GM21447 (cell line): Measurements from ENCODE around the gene PHC2.

ENCODE experiments used
- ATAC-seq: cut with Tn5 transposase; IDR thresholded peaks from one replicate; pipeline ENCODE4 v1.9.1; 2021; ENCODE audit not compliant: unreplicated experiment

Gene PHC2

DNA sequence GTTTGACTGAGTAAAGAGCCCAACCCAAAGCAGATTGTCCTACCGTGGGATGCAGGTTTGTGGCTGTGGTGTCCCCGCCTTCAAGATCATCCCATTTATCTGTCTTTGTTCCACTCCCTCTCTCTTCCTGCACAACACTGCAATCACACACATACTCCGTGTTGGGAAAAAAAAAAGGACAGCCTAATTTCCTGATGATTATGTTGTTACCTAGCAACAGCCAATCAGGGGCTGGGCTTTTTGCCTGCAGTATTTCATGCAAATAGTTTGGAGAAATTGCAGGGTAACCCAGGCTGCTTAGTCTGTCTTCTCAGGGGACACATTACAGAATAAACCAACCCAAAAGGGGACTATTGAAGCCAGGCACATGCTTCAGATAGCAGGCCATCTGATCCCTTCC is 38.3 kb downstream of the PHC2 start:
- no peak for ATAC-seq

DNA sequence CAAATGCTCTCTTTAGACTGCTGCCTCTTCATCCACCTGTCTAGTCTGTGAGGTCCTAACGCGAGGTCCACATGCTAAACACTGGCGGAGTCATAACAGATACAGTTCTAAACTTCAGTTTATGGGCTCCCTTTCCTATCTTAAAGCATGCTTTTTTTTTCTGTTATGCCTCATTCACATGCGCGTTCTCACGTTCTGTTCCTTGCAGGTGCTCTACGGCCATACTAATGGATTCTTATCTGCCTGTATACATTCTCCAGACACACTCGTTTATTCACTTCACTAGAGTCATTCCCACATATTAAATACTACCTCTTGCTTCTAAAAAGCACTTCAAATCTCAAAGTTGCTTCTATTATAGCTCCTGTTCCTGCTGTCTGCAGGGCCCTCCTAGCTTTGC is 38.7 kb downstream of the PHC2 start:
- ATAC-seq, result no peak

DNA sequence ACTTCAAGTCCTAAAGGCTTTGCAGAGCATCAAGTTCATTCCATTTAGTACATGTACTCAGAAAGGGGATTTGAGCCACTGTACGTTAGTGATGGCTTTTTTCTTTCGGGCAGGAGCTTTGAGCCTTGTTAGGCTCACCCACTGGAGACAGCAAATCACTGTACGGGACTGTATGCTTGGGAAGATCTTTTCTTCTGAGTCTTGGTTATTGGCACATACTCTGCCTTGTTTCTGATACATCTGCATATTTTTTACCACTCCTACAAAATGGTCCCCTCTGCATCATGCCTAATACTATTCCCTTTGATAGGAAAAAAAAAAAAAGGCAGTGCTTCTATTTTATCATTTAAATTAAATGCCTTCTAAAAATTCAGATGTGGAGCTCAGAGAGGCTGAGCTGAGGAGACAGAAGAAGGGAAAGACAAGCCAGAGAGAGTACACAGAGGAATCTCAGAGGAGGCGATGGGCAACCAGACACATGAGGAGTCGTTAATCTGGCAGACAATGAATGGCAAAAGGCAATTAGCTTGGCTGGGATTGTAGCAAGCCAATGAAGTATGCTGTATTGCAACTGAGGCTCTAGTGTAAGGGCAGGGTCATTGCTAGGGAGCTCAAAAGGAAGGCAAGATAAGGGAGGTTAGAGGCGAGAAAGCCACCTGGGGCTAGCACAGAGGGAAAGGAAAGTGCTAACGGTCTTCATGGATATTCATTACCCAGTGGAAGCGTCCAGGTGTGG is 39.4 kb downstream of the PHC2 start:
- ATAC-seq, result no peak

DNA sequence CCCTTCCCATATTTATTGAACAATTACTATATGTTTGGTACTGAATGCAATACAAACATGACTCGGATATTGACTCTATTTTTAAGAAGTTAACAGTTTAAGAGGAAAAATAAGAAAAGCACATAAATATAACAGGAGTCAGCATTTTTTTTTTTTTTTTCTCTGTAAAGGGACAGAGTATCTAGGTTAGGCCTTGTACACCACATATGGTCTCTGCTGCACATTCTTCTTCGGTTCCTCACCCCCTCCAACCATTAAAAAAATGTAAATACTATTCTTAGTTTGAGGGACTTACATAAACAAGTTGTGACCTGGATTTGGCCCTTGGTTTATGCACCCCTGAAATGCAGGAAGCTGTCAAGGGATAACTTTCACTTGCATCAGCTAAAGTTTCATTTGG is 40.4 kb downstream of the PHC2 start:
- no peak for ATAC-seq

DNA sequence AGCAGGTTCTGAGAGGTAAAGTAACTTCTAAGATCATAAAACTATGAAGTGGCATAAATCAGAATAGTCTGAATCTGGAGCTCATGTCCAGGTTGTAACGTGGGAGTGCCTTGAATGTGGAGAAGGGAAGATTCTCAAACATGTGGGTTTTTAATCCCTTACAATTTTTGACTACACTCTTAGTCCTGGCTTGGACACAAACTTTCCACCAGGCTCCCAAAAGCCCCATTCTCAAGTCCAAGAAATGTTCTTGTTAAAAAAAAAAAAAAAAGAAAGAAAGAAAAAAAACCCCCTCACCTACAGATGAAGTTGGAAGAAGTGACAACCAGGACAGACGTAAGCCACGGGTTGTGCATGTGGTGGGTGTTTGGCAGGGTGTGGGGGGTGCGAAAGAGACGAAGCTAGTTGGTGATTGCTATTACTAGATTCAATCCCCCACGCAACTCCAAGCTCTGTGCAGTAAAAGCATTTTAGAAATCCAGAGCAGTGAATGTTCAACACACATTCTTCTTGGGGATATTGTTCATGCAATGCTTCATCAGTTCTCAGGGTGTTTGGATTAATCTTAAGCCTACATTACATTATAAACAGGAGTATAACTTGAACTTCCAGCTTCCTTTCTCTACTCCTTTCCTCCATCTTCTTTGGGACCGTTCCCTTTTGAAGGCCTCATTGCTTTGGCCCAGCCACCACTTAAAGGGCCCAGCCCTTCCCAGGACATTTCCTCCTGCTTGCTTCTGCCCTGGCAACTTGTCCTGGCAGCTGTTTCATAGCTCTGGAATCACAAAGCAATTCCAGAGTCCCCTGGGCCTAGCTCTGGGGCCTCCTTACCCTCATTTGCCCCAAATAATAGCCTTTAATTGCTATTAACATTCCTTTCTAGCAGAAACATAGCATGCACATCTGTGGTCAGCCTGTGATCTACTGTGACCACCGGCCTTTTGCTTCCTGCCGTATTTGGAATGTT is 41.8 kb downstream of the PHC2 start:
- no peak for ATAC-seq

DNA sequence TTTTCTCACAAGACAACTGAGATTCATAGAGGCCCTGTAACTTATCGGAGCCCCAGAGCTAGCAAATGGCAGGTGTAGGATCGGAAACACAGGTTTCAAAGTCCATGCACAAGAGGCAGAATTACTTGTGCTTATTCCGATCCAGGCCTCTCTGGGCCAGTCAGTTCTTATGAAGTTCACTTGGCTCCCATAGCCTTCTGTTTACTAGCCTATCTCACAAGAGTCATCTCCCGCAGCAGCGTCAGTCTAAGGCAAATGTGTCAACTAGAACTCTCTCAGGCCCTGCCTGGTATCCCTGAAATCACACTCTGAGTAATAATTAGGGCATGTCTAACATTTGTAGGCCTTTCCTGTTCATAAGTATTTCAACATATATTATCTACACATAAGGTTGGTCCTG is 43.3 kb downstream of the PHC2 start:
- ATAC-seq, result no peak

DNA sequence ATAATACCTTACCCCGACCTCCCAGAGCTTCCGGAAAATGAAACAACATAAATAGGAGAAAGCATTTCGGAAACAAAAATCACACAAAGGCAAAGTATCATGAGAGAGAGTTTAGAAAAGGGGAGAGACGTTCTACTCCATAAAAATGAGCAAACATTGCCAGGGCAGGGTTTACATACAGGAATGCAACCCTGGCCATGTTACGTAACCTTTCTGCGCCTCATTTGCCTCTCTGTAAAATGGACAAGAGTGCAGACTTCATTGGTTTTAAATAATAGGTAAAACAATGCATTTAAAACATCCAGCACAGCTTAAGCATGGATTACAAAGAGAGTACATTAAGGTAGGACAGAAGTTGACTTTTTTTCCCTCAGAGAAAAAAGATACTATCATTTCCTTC is 45.6 kb downstream of the PHC2 start:
- ATAC-seq, result no peak

DNA sequence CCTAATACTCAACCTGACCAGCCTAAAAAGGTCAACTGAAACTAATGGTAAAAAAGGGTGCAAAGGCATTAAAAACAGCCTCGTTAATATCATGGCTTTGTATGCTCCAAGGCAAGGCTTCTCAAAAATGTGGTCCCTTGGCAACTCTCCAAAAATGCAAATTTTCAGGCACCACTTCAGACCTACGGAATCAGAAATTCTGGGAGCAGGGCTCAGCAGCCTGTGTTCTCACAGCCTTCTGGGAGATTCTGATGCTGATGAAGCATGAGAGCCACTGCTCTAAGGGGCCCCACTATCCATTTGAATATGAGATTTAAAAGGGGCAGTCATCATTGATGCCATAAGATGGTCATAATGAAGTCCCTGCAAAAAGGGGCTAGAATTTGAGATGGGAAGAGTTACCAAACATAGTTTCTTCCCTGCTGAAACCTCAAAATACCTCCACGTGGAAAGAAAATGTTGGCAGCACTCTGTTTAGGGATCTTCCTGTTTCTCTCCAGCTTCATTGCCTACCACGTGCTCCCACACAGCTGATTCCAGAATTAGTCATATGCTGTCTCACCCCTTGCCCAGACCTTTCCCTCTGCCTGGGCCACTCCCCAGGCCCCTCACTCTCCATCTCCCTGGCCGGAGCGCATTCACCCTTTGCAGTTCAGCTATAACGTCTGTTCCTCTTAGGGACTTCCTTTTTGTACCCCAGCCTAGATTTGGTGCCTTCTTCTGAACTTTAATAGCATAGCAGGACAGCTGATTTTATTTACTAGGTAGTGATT is 46.7 kb downstream of the PHC2 start:
- ATAC-seq, result no peak

DNA sequence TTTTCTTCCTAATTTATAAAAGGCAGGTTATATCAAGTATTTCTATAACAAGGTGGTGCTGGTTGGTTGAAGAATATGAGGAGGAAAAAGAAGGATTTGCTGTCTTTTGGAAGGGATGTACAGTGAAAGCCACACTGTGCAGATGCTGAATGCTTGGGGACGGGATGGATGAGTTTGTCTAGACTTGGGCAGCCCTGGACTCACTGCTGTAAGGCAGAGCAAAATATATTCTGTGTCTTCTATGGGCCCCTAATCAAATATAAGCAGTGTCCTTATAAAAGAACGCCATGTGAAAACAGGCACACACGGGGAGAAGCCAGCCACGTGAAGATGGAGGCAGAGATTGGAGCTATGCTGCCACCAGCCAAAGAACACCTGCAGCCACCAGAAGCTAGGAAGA is 47.4 kb downstream of the PHC2 start:
- no peak for ATAC-seq

DNA sequence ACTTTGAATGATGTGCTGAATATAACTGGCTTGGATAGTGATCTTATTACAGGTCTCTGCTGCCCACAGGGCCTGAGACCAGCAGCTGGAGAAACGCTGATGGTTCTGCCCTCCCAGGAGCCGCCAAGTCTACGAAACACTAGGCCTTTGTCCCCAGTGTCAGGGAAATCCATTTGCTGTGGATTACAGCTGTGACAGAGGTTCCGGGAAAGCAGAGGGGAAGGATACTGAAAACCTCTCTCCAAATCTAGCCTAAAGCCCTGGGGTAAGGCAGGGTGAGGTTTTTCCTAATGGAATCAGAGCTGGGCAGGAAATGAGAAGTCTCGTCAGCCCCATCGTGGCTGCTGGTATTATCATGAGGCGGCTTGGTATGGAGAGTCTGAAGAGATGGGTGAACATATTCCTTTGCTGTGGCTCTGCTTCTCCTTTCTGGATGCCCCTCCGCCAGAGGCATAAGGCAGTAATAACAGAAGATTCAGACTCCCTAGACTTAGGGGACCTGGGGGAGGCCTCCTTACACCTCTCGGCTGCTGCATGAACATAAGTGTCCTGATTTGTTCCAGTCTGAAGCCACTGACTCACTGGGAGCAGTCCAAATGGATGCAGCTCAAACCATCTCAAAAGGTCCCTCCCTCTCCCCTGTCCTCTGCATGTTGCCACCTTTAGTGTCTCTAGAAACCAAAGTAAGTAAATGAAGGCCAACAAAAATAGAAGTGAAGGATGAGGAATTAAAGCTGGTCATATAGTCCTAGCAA is 48.1 kb downstream of the PHC2 start:
- no peak for ATAC-seq

DNA sequence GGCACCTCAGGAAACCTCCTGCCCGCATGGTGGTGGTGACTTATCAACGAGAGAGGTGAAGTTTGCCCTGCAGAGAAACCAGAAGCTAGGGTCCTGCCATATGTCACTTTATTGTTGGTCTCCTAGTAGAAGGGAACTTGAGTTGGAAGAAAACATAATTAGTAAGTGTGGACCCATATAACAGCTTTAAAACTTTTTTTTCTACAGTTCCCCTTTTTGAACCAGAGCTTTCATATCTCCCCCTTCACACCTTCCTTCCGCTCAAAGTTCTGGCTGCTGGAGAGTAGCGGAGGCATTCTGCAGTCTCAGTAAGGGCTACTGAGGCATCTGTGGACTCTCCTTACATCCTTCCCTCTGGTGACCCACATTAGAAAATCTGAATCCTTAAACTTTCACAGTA is 48.9 kb downstream of the PHC2 start:
- no peak for ATAC-seq

DNA sequence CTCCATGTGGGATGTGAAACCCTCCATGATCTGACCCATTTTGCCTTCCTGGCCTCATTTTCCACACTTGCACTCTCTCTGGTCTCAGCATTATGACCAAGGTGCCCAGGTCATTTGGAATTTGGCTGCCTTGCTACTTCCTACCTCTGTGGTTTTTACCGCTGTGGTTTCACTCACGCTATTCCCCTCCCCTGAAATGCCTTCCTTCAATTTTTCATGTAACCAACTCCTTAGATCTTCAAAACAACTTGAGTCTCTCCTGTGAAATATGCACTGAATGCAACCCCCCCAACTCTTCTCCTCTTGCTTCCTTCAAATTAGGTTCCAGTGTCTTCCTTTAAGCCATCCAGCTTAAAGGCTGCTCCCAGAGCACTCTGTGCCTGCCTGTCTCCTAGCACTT is 50.1 kb downstream of the PHC2 start:
- no peak for ATAC-seq

DNA sequence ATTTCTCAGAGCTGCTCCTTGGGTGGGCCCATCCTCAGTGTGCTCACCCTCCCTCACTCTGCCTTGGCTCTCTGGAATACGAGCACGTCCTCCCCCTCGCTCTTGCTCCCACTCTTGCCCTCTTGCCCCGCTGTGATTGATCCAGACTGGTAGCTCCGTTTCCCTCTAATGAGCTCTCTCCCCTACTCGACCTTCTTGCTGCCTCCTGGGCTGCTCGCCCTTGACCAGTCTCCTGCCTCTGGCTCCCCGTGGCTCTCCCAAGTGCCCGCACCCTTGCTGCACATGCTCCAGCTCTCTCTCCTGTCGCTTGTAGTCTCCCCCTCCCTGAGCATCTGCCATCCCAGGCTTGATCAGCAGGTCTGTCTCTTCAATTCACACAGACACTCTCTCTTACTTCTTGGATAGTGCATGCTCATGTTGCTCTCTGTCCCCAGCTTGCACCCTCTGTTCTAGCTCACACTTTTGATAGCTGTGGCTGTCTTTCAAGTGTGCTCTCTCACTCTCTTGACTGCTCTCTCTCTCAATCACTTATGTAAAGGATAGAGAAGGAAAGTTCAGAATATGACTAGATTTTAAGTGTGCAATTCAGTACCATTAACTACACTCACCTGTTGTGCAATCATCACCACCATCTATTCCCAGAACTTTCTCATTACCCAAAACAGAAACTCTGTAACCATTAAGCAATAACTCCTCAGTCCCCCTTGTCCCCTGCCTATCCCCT is 51.1 kb downstream of the PHC2 start:
- ATAC-seq, result no peak

DNA sequence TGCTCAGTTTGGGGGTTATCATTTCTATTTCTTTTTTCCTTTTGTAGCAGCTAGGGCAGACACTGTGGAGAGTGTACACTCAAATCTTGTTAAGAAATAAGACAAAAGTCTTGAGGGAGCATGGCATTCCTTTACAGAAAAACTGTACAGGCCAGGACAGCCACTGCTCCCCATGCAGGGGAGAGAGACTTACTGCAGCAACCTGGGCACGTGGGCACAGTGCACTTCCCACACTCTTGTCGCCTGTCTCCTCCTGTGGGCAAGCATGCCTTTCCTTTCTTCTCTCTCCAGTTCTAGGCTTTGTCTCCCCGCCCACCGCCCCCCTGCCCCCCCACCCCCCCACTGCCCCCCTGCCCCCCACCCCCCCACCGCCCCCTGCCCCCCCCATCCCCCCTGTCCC is 51.9 kb downstream of the PHC2 start:
- ATAC-seq, result no peak

DNA sequence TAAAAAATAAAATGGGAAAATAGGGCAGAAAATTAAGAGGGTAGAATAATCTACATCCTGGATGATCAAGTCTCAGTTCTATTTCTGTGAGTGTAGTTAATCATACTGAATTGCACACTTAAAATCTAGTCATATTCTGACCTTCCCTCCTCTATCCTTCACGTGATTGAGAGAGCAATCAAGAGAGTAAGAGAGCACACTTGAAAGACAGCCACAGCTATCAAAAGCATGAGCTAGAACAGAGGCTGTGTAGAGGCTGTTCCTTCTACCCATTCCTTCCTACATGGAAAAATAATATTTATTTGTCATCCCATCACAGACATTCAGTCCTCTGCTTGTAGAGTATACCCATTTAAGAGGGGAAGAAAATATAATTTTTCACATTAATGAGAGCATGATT is 52.4 kb downstream of the PHC2 start:
- no peak for ATAC-seq

DNA sequence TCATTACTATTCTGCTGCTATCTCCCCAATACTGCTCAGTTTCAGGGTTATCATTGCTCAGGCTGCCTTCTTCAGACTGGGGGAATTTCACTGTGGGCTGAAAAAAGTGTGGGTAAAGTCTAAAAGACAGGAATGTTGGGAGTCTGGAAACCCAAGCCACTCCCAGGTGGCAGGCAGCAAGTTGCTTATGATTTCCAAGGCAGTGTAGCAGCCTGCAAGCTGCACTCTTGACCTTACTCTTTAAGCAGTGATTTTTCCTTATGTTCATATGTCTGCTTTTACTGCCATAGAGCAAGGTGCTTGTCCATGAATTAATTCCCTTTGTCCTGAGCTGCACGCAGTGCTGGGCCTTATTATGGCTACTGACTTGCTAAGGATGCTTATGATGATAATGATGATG is 53.1 kb downstream of the PHC2 start:
- ATAC-seq, result no peak

DNA sequence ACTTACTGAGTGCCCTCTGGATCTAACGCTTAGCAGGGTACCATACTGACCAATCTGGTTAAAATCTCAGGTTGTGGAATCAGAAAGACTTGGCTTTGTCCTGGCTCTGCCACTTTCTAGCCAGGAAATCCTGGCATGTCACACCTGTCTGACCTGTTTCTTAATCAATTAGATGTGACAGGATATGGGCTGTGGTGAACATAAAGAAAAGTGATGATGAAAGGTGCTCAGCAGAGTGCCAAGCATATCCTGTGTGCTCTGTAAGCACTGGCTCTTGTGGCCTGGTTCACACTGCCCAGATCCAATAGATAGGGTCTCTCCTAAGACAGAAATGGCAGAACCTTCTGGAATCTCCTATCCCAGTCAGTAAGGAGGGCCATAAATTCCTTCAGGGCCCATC is 53.9 kb downstream of the PHC2 start:
- no peak for ATAC-seq

DNA sequence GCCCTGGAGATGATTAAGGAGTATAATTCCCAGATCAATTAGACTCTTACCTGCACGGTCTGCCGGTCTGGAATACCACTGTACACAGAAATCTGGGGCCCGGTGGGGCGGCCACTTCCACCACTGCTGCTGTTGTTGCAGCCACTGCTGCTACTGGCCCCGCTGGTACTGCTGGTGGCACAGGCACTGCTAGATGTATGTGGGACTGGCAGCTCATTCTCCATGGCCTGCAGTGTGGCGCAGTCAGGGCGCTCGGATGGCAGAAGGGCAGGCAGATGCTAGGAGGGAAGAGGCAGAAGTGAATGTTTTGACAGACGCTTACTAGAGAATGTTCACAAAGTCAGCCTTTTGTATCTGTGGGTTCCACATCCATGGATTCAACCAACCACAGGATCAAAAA is 55.6 kb downstream of the PHC2 start:
- no peak for ATAC-seq

DNA sequence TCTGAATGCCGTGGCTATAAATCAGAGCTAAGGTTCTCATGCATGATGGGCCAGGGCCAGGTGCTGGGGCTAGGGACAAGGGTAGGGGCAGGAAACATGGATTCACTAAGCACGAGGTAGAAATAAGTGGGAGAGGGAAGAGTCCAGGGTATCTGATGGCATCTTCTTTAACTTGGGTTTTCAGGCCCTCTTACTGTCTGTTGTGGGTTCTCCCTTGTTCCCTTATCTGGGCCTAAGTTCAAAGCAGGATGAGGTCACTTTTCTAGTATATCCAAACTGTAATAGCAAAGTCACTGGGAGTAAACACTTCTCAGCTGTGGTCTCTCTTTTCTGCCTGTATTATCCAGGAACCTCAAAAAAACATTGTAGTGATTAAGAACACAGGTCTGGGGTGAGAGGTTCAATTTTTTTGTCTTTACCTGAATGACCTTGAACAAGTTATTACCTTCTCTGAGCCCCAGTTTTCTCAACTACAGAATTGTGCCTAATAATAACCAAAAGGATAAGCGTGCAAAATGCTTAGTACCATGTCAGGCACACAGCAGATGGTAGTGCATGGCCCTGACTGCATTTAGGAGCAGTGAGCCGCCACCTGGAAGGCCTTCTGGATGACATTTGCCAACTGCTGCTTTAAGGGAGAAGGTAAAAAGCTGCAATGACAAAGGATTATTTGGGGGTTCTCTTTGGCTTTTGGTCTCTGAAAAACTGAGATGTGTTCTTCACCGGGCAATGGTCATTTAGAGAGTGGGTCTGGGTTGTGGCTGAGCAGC is 56.4 kb downstream of the PHC2 start:
- ATAC-seq, result no peak
